Effector memory CD4-positive, alpha-beta T cell (primary cell): Measurements from ENCODE around the gene GIMAP2.
"Not testable (repeated sequence)": the region's sequence is repeated elsewhere in the genome, so short reads cannot be mapped to it uniquely, and the experiment has no call there.

Experiments
- DNase-seq, 3 donors: peaks; one replicate each; pipeline ENCODE4 v3.0.0-alpha.2; 2020
- H3K27ac ChIP-seq: 2 replicates; pipeline ENCODE4 v1.7.0; 2013; ENCODE audit warnings: mild to moderate bottlenecking, low read length, moderate library complexity; ENCODE audit not compliant: insufficient read depth, poor library complexity, severe bottlenecking
- H3K27me3 ChIP-seq: replicated peaks from 2 replicates; pipeline ENCODE4 v1.7.0; 2013; ENCODE audit warnings: mild to moderate bottlenecking, low read length; ENCODE audit not compliant: insufficient read depth, control insufficient read depth, poor library complexity, severe bottlenecking
- H3K36me3 ChIP-seq: 2 replicates; pipeline ENCODE4 v1.7.0; 2013; ENCODE audit warnings: mild to moderate bottlenecking, low read length, moderate library complexity; ENCODE audit not compliant: control insufficient read depth, insufficient read depth
- H3K4me1 ChIP-seq: 2 replicates; pipeline ENCODE4 v1.7.0; 2013; ENCODE audit warnings: low read length, mild to moderate bottlenecking; ENCODE audit not compliant: control insufficient read depth, insufficient read depth, poor library complexity, severe bottlenecking
- H3K4me3 ChIP-seq: 2 replicates; pipeline ENCODE4 v1.7.0; 2013; ENCODE audit warnings: low read length, low read depth, mild to moderate bottlenecking; ENCODE audit not compliant: insufficient read depth, poor library complexity, severe bottlenecking
- H3K9me3 ChIP-seq: 2 replicates; pipeline ENCODE4 v1.7.0; 2013; ENCODE audit warnings: mild to moderate bottlenecking, low read length, moderate library complexity; ENCODE audit not compliant: control insufficient read depth

Gene GIMAP2

GRCh38 chr7:150660939-150661613, 24.4 kb upstream of the GIMAP2 start:
- Histone ChIP-seq H3K36me3 (no peaks in the 10 kb centered on the region), H3K9me3 (peaks cover 3% of the 10 kb centered on the region), H3K4me3 (no peak overlapping the region), H3K27ac (no peak overlapping the region), H3K27me3 (no peaks in the 10 kb centered on the region), H3K4me1 (peaks cover 32% of the 10 kb centered on the region)
- DNase-seq, result no peak

DNA sequence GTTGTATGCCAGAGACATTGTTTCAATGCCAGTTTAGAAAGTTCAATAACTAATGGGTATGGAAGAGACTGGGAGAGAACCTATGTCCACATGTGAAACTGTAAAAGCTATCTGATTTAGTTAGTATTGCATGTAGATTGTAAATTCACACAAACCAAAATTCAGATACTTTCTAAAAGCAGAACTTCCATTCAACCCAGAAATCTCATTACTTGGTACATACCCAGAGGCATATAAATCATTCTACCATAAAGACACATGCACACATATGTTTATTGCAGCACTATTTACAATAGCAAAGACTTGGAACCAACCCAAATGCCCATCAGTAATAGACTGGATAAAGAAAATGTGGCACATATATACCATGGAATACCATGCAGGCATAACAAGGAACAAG, 22.7 kb upstream of the GIMAP2 start:
- not testable (repeated sequence) for DNase-seq, H3K27me3 ChIP-seq, H3K36me3 ChIP-seq, H3K27ac ChIP-seq, H3K9me3 ChIP-seq, H3K4me3 ChIP-seq
- H3K4me1 ChIP-seq, result peaks cover 46% of the 10 kb centered on the region

DNA sequence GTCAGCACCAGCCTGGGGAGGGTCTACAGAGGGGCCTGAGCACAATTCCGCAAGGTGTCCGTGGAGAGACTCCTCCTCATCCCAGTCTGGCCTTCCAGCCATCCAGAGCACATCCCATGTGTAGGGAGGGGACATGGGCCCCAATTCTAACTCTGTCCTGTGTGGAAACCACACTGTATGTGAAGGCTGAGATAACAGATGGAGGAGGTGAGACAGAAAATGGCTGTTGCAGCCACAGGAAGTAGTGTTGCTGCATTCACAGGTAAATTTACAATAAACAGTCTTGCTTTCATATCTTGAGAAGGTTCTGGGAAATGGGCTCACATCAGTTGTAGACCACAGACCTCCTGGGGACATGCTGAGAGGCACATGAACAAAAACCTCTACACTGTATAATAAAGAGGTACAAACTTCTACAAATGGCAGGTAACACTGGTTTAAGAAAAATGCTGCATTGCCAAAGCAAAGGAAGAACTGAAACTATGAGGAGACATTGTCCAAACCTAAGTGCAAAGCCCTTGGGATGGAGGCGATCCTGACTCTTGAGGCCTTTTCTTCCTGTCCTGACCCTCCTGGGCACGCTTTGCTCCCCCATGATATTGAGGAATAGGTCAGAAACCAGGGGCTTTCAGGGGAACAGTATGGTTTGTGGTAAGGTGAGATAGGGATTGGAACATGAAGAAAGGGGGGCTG, 21.6 kb upstream of the GIMAP2 start:
- peaks cover 54% of the 10 kb centered on the region for H3K4me1 ChIP-seq
- no peak for DNase-seq
- H3K27ac ChIP-seq, result peak overlapping the region; percentile 76

DNA sequence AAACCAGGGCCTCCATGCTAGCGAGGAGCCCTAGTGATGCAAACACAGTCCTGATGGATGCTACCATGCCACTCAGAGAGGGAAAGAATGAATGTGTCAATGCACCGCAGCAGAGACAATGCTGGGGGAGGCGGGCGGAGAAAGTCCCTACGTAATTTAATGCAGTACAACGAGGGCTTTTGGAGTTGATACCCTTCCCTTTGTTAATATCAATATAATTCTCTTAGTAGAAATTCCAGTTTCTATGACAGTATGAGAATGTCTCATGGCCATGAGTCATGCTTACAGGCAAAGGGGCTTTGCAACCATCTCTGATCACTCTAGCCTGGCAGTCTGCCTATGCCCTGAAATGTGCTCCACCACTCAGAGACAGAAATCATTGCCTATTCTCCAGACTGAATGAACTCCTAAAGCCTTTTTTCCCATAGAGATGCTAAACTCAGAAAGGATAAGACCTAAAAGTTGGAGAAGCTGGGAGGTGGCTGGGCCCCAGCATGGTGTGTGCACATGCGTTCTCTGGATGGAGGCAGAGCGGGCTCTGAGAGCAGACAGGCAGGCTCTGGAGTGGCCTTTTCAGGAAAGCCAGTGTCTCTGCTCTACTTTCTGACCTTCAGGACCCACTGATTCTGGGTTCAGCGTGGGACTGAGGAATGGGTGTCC, 20.3 kb upstream of the GIMAP2 start:
- DNase-seq, result no peak

More for the DNA sequence above, 21.6 kb upstream of the GIMAP2 start:
- Histone ChIP-seq H3K27me3 (no peaks in the 10 kb centered on the region), H3K4me3 (no peak overlapping the region), H3K9me3 (no peaks in the 10 kb centered on the region), H3K36me3 (no peaks in the 10 kb centered on the region)

GRCh38 chr7:150665896-150666295, 19.6 kb upstream of the GIMAP2 start:
- Histone ChIP-seq H3K4me3 (no peak overlapping the region), H3K27ac (peak overlapping the region; percentile 76), H3K36me3 (no peaks in the 10 kb centered on the region), H3K27me3 (no peaks in the 10 kb centered on the region), H3K9me3 (no peaks in the 10 kb centered on the region), H3K4me1 (peaks cover 68% of the 10 kb centered on the region)
- DNase-seq, result no peak

More for the DNA sequence above, 20.3 kb upstream of the GIMAP2 start:
- no peaks in the 10 kb centered on the region for H3K9me3 ChIP-seq
- no peaks in the 10 kb centered on the region for H3K36me3 ChIP-seq
- peak overlapping the region; percentile 16 for H3K4me3 ChIP-seq
- H3K4me1 ChIP-seq, result peaks cover 62% of the 10 kb centered on the region
- H3K27ac ChIP-seq, result peak overlapping the region; percentile 76
- no peaks in the 10 kb centered on the region for H3K27me3 ChIP-seq

DNA sequence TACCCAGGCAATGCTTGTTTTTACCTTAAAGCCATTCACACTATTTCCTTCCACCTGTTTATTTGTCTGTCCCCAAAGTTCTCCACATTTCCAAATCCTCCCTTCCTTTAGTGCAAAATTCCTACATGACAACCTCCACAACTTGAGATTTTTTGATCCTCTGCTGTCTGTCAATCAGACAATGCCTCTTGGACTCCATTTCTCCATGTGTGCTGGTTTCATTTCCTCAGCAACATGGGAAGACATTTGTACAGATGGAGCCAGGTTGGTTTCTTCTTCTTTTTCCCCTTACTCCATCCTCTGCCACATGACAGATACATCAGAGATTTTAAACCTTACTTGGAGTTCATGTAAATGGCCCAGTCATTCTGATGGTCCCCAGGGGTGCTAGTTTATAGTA, 19.1 kb upstream of the GIMAP2 start:
- H3K27me3 ChIP-seq, result no peaks in the 10 kb centered on the region
- no peaks in the 10 kb centered on the region for H3K9me3 ChIP-seq
- DNase-seq, result no peak
- H3K4me3 ChIP-seq, result peak overlapping the region; percentile 15
- no peaks in the 10 kb centered on the region for H3K36me3 ChIP-seq
- peaks cover 69% of the 10 kb centered on the region for H3K4me1 ChIP-seq
- H3K27ac ChIP-seq, result peak overlapping the region; percentile 76

- Histone ChIP-seq H3K27ac (peak overlapping the region; percentile 76), H3K9me3 (no peaks in the 10 kb centered on the region), H3K27me3 (no peaks in the 10 kb centered on the region), H3K4me1 (peaks cover 67% of the 10 kb centered on the region), H3K36me3 (no peaks in the 10 kb centered on the region), H3K4me3 (no peak overlapping the region)
- peak; percentile 30 to 40 (median 32) for DNase-seq
Measured at GRCh38 chr7:150668472-150668911, 17.0 kb upstream of the GIMAP2 start.

DNA sequence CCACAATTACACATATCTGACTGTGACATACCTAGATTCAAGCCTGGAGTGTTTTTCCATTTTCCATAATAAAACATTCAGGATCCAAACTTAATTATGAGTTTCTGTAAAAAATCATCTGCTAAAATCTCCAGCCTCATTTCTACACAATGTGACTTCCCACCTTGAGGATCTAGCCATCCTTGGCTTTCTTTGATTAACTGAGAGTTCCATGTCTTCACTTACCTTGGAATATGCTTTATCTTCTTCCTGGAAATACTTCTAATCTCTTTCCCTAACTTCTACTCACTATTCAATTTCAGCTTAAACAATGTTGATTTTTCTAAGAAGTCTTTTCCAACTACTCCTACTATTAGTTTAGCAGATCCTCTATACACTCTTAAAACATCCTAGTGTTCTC, 16.5 kb upstream of the GIMAP2 start:
- Histone ChIP-seq H3K27ac (peak overlapping the region; percentile 76), H3K9me3 (no peaks in the 10 kb centered on the region), H3K36me3 (no peaks in the 10 kb centered on the region), H3K27me3 (no peaks in the 10 kb centered on the region), H3K4me3 (no peak overlapping the region), H3K4me1 (peaks cover 62% of the 10 kb centered on the region)
- DNase-seq, result no peak

GRCh38 chr7:150671798-150672585, 13.5 kb upstream of the GIMAP2 start:
- peaks cover 43% of the 10 kb centered on the region for H3K4me1 ChIP-seq
- not testable (repeated sequence) for DNase-seq, H3K4me3 ChIP-seq, H3K9me3 ChIP-seq, H3K27ac ChIP-seq, H3K36me3 ChIP-seq, H3K27me3 ChIP-seq
